SJCRH30 (cell line): Measurements from ENCODE around the gene UBE2E2. TPM values are rescaled to one million over a fixed set of nuclear protein-coding genes. Genes with fewer than 3 reads are reported as not detected.

ENCODE experiments used
- DNase-seq, 2 experiments: peaks; one replicate each; pipeline ENCODE4 v3.0.0-alpha.2; 2015 to 2020
- H3K27ac ChIP-seq: fragments of 250-450 bp; sonication (Bioruptor Pico); 2 replicates; pipeline ENCODE4 v1.5.1; 2020; ENCODE audit warnings: mild to moderate bottlenecking, moderate library complexity
- H3K27me3 ChIP-seq: fragments of 250-450 bp; sonication (Bioruptor Pico); 2 replicates; pipeline ENCODE4 v1.5.1; 2020; ENCODE audit warnings: mild to moderate bottlenecking, moderate library complexity
- H3K36me3 ChIP-seq: fragments of 250-450 bp; sonication (Bioruptor Pico); 2 replicates; pipeline ENCODE4 v1.5.1; 2020; ENCODE audit warnings: mild to moderate bottlenecking, moderate library complexity
- H3K4me1 ChIP-seq: fragments of 250-450 bp; sonication (Bioruptor Pico); 2 replicates; pipeline ENCODE4 v1.5.1; 2020; ENCODE audit warnings: mild to moderate bottlenecking, moderate library complexity
- H3K4me3 ChIP-seq: fragments of 250-450 bp; sonication (Bioruptor Pico); 2 replicates; pipeline ENCODE4 v1.5.1; 2020; ENCODE audit warnings: mild to moderate bottlenecking, moderate library complexity
- H3K9me3 ChIP-seq: fragments of 250-450 bp; sonication (Bioruptor Pico); replicated peaks from 2 replicates; pipeline ENCODE4 v1.5.1; 2020; ENCODE audit warnings: mild to moderate bottlenecking, moderate library complexity
- total RNA-seq: library from RNA; depleted of rRNA; stranded (reverse); fragments of >200 nt; shearing (Covaris generic); gene quantifications from 2 replicates; pipeline ENCODE4 v1.2.3, GENCODE V29; 2014

Gene UBE2E2
- total RNA-seq, 1 experiment from 2014 or later: 96.3 TPM

GRCh38 chr3:23468203-23468602 lies 265.1 kb downstream of the UBE2E2 start:
- DNase-seq: no peak
- Histone ChIP-seq H3K4me3 (no peak overlapping the region), H3K27me3 (no peaks in the 10 kb centered on the region), H3K4me1 (no peaks in the 10 kb centered on the region), H3K36me3 (no peaks in the 10 kb centered on the region), H3K27ac (no peak overlapping the region), H3K9me3 (no peaks in the 10 kb centered on the region)

- no peaks in the 10 kb centered on the region; the same call in none of the 2 replicates for H3K9me3 ChIP-seq
- no peaks in the 10 kb centered on the region; the same call in 1 of the 2 replicates for H3K4me1 ChIP-seq
- DNase-seq: no peak
- no peaks in the 10 kb centered on the region for H3K36me3 ChIP-seq
- H3K27ac ChIP-seq: no peak overlapping the region
- H3K27me3 ChIP-seq: no peaks in the 10 kb centered on the region
- no peak overlapping the region for H3K4me3 ChIP-seq
Measured at GRCh38 chr3:23474580-23475357, 271.6 kb downstream of the UBE2E2 start.

- Histone ChIP-seq H3K9me3 (no peaks in the 10 kb centered on the region; the same call in none of the 2 replicates), H3K27ac (no peak overlapping the region), H3K4me1 (no peaks in the 10 kb centered on the region; the same call in 1 of the 2 replicates), H3K27me3 (no peaks in the 10 kb centered on the region), H3K4me3 (no peak overlapping the region), H3K36me3 (no peaks in the 10 kb centered on the region)
- no peak for DNase-seq
Measured at GRCh38 chr3:23475446-23475845, 272.3 kb downstream of the UBE2E2 start.

GRCh38 chr3:23479026-23479425 lies 275.9 kb downstream of the UBE2E2 start:
- H3K9me3 ChIP-seq: peaks cover 3% of the 10 kb centered on the region
- DNase-seq: no peak
- H3K4me1 ChIP-seq: peaks cover 21% of the 10 kb centered on the region
- H3K4me3 ChIP-seq: no peak overlapping the region
- H3K36me3 ChIP-seq: no peaks in the 10 kb centered on the region
- H3K27ac ChIP-seq: no peak overlapping the region
- no peaks in the 10 kb centered on the region for H3K27me3 ChIP-seq

GRCh38 chr3:23479615-23480328 lies 276.6 kb downstream of the UBE2E2 start:
- Histone ChIP-seq H3K27ac (no peak overlapping the region), H3K4me1 (peaks cover 21% of the 10 kb centered on the region), H3K9me3 (peaks cover 3% of the 10 kb centered on the region), H3K36me3 (no peaks in the 10 kb centered on the region), H3K27me3 (no peaks in the 10 kb centered on the region), H3K4me3 (no peak overlapping the region)
- DNase-seq: peak in 1 of 2 experiments; percentile 26

- Histone ChIP-seq H3K36me3 (no peaks in the 10 kb centered on the region), H3K27me3 (no peaks in the 10 kb centered on the region), H3K27ac (peak overlapping the region; percentile 48), H3K4me1 (peaks cover 21% of the 10 kb centered on the region), H3K9me3 (peaks cover 3% of the 10 kb centered on the region), H3K4me3 (no peak overlapping the region)
- DNase-seq: peak; percentile 86 to 88
Measured at GRCh38 chr3:23480329-23480714, 277.2 kb downstream of the UBE2E2 start.

- H3K4me3 ChIP-seq: no peak overlapping the region
- peaks cover 21% of the 10 kb centered on the region for H3K4me1 ChIP-seq
- H3K9me3 ChIP-seq: peaks cover 3% of the 10 kb centered on the region; the same call in 1 of the 2 replicates
- peak overlapping the region; percentile 48 for H3K27ac ChIP-seq
- no peaks in the 10 kb centered on the region for H3K36me3 ChIP-seq
- no peaks in the 10 kb centered on the region for H3K27me3 ChIP-seq
- no peak for DNase-seq
Measured at GRCh38 chr3:23481011-23481615, 278.0 kb downstream of the UBE2E2 start.

- Histone ChIP-seq H3K36me3 (no peaks in the 10 kb centered on the region), H3K4me3 (no peak overlapping the region), H3K27me3 (no peaks in the 10 kb centered on the region), H3K9me3 (peaks cover 3% of the 10 kb centered on the region; the same call in 1 of the 2 replicates), H3K27ac (peak overlapping the region; percentile 48), H3K4me1 (peaks cover 21% of the 10 kb centered on the region)
- DNase-seq: peak; percentile 29 to 83
Measured at GRCh38 chr3:23481616-23482278, 278.6 kb downstream of the UBE2E2 start.

- H3K36me3 ChIP-seq: no peaks in the 10 kb centered on the region
- no peak for DNase-seq
- no peak overlapping the region for H3K27ac ChIP-seq
- peaks cover 21% of the 10 kb centered on the region for H3K4me1 ChIP-seq
- H3K4me3 ChIP-seq: no peak overlapping the region
- peaks cover 3% of the 10 kb centered on the region; the same call in 1 of the 2 replicates for H3K9me3 ChIP-seq
- H3K27me3 ChIP-seq: no peaks in the 10 kb centered on the region
Measured at GRCh38 chr3:23484386-23484785, 281.3 kb downstream of the UBE2E2 start.

GRCh38 chr3:23485922-23486321 lies 282.8 kb downstream of the UBE2E2 start:
- no peaks in the 10 kb centered on the region for H3K27me3 ChIP-seq
- no peaks in the 10 kb centered on the region for H3K36me3 ChIP-seq
- 0 out of 2 replicates have a peak, but pooled peaks cover 3% of the 10 kb centered on the region for H3K9me3 ChIP-seq
- no peak overlapping the region for H3K4me3 ChIP-seq
- no peak overlapping the region for H3K27ac ChIP-seq
- DNase-seq: no peak
- peaks cover 17% of the 10 kb centered on the region for H3K4me1 ChIP-seq

GRCh38 chr3:23487015-23487414 lies 283.9 kb downstream of the UBE2E2 start:
- DNase-seq: no peak
- no peaks in the 10 kb centered on the region for H3K36me3 ChIP-seq
- H3K9me3 ChIP-seq: 0 out of 2 replicates have a peak, but pooled peaks cover 3% of the 10 kb centered on the region
- H3K4me3 ChIP-seq: no peak overlapping the region
- no peak overlapping the region for H3K27ac ChIP-seq
- no peaks in the 10 kb centered on the region for H3K27me3 ChIP-seq
- H3K4me1 ChIP-seq: peaks cover 6% of the 10 kb centered on the region

- DNase-seq: no peak
- Histone ChIP-seq H3K4me1 (no peaks in the 10 kb centered on the region), H3K9me3 (0 out of 2 replicates have a peak, but pooled peaks cover under 1% of the 10 kb centered on the region), H3K4me3 (no peak overlapping the region), H3K27me3 (no peaks in the 10 kb centered on the region), H3K36me3 (no peaks in the 10 kb centered on the region), H3K27ac (no peak overlapping the region)
Measured at GRCh38 chr3:23488618-23489017, 285.5 kb downstream of the UBE2E2 start.

GRCh38 chr3:23489300-23490158 lies 286.4 kb downstream of the UBE2E2 start:
- Histone ChIP-seq H3K9me3 (no peaks in the 10 kb centered on the region), H3K4me1 (no peaks in the 10 kb centered on the region), H3K36me3 (no peaks in the 10 kb centered on the region), H3K27me3 (no peaks in the 10 kb centered on the region), H3K27ac (no peak overlapping the region), H3K4me3 (no peak overlapping the region)
- DNase-seq: no peak

GRCh38 chr3:23490459-23490858 lies 287.3 kb downstream of the UBE2E2 start:
- Histone ChIP-seq H3K36me3 (no peaks in the 10 kb centered on the region), H3K9me3 (no peaks in the 10 kb centered on the region), H3K4me1 (no peaks in the 10 kb centered on the region), H3K27ac (no peak overlapping the region), H3K27me3 (no peaks in the 10 kb centered on the region), H3K4me3 (no peak overlapping the region)
- no peak for DNase-seq
